A549 (cell line): Measurements from ENCODE around the gene ACTMAP.

ENCODE experiments used
- CHD2 ChIP-seq: fragments of 150-350 bp; IDR thresholded peaks from 2 replicates; pipeline ENCODE4 v1.6.1; 2014; ENCODE audit warnings: low read length; ENCODE audit not compliant: partially characterized antibody
- CTCF ChIP-seq: fragments of >200 bp; sonication (Bioruptor Twin); formaldehyde crosslinking; IDR thresholded peaks from 3 replicates; pipeline ENCODE4 v1.5.1; 2016
- ESRRA ChIP-seq: fragments of 150-350 bp; IDR thresholded peaks from 2 replicates; pipeline ENCODE4 v1.6.1; 2014; ENCODE audit warnings: mild to moderate bottlenecking, low read length, borderline replicate concordance
- HDAC2 ChIP-seq: fragments of 200-600 bp; sonication (generic); IDR thresholded peaks from 2 replicates; pipeline ENCODE4 v1.6.1; 2016
- KDM5A ChIP-seq: fragments of 200-600 bp; sonication (generic); IDR thresholded peaks from 2 replicates; pipeline ENCODE4 v1.6.1; 2016; ENCODE audit warnings: antibody characterized with exemption, mild to moderate bottlenecking
- MAZ ChIP-seq: fragments of 150-350 bp; IDR thresholded peaks from 2 replicates; pipeline ENCODE4 v1.6.1; 2014; ENCODE audit warnings: antibody characterized with exemption, low read depth, low read length, borderline replicate concordance
- POLR2A ChIP-seq: IDR thresholded peaks from 2 replicates; pipeline ENCODE4 v1.6.1; 2012; ENCODE audit warnings: mild to moderate bottlenecking, low read length
- RAD21 ChIP-seq, 2 experiments: fragments of >200 bp in 1 of 2; sonication (Bioruptor Twin) in 1 of 2; formaldehyde crosslinking in 1 of 2; IDR thresholded peaks in 1 of 2; conservative IDR thresholded peaks in 1 of 2; 2 replicates in 1 of 2; 3 replicates in 1 of 2; pipeline ENCODE4 v1.6.1; 2012 to 2018; ENCODE audit warnings: inconsistent platforms in 1 of 2
- RFX5 ChIP-seq: fragments of 450-650 bp; IDR thresholded peaks from 2 replicates; pipeline ENCODE4 v1.7.1; 2014; ENCODE audit warnings: antibody characterized with exemption, mild to moderate bottlenecking, moderate library complexity
- USF2 ChIP-seq: fragments of 450-650 bp; IDR thresholded peaks from 2 replicates; pipeline ENCODE4 v1.6.1; 2014; ENCODE audit warnings: antibody characterized with exemption

- no peak for TF ChIP-seq POLR2A
- TF ChIP-seq HDAC2 = no peak
- no peak for TF ChIP-seq CTCF
- no peak for TF ChIP-seq RAD21 (conservative IDR thresholded peaks at IDR 0.05 in 1 of 2, IDR thresholded peaks at IDR 0.05 in 1 of 2)
- TF ChIP-seq CHD2 = no peak
- TF ChIP-seq USF2 = no peak
- no peak for TF ChIP-seq RFX5
- no peak for TF ChIP-seq MAZ
- no peak for TF ChIP-seq ESRRA
- no peak for TF ChIP-seq KDM5A
Observed at GRCh38 chr19:40721140-40721486, 29.2 kb downstream of the ACTMAP start.
